Embryonic facial prominence (tissue), 1 donor: ENCODE measurements around the gene BCR.
"Not testable (repeated sequence)": the region's sequence is repeated elsewhere in the genome, so short reads cannot be mapped to it uniquely, and the experiment has no call there.

Experiments used
- DNase-seq: peaks from one replicate; pipeline ENCODE4 v3.0.0-alpha.2; 2016; ENCODE audit errors: extremely low spot score

Gene BCR

DNA sequence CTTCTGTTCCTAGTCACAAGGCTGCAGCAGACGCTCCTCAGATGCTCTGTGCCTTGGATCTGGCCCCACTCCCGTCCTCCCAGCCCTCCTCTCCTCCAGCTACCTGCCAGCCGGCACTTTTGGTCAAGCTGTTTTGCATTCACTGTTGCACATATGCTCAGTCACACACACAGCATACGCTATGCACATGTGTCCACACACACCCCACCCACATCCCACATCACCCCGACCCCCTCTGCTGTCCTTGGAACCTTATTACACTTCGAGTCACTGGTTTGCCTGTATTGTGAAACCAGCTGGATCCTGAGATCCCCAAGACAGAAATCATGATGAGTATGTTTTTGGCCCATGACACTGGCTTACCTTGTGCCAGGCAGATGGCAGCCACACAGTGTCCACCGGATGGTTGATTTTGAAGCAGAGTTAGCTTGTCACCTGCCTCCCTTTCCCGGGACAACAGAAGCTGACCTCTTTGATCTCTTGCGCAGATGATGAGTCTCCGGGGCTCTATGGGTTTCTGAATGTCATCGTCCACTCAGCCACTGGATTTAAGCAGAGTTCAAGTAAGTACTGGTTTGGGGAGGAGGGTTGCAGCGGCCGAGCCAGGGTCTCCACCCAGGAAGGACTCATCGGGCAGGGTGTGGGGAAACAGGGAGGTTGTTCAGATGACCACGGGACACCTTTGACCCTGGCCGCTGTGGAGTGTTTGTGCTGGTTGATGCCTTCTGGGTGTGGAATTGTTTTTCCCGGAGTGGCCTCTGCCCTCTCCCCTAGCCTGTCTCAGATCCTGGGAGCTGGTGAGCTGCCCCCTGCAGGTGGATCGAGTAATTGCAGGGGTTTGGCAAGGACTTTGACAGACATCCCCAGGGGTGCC, 109.8 kb downstream of the BCR start:
- DNase-seq: no peak

DNA sequence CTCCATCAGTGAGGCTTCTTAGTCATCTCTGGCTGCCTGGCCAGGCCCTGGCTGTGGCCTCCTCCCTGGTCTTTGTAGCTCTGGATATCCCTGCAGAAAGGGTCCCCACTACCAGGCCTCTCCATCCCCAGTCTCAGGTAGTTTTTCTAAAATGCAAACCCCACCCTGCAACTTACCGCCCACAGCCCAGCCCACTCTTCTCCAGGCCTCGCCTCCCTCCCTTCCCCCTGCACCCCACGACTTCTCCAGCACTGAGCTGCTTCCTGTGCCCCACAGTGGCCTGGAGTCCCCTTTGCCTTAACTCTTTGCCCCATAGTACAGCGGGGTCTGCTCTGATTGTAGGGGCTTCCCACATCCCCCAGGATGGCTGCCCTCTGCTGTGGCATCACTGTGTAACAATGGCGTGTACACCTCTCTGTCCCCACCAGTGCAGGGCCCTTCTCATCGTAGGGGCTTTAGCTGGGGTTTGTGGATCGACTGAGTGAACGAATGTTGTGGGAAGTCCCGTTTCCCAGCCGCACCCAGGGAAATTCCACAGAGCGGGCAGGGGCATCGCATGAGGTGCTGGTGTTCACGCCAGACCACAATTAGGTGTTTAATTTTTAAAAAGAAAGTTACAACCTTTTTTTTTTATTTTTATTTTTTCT, 111.6 kb downstream of the BCR start:
- DNase-seq: no peak

DNA sequence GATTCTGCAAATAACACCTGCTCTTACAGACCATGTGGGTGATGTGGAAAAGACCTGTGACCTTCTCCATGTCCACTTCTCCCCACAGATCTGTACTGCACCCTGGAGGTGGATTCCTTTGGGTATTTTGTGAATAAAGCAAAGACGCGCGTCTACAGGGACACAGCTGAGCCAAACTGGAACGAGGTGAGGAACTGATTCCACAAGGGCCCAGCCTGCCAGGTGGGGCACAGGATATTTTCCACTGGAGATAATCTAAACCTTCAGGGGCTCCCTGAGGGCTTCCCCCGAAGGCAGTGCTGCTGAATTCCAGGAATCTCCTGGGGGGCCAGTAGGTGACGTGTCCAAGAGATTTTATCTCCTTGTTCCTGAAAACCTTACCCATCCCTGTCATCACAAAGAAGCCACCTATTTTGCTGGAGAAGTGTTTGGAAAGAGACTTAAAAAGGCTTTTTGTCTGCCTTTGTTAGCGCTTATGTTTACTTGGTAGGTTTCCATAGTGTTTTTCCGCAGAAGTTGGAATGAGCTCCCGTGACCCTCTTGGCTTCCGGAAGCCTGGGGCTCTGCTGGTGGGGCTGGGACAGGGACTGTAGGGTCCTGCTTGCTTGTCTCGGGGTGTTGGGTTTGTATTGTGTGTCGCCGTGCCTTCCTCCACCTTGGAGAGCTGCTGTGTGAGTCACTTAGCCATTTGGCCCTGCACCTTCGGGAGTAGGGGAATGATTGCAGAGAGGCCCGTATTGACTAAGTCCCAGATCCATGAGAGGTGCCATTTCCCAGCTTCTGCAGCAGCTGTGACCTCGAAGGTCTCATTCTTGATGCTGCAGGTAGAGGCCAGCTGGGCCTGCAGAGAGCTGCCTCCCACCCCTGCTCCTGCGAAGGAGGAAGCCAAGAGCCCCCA, 112.4 kb downstream of the BCR start:
- no peak for DNase-seq

DNA sequence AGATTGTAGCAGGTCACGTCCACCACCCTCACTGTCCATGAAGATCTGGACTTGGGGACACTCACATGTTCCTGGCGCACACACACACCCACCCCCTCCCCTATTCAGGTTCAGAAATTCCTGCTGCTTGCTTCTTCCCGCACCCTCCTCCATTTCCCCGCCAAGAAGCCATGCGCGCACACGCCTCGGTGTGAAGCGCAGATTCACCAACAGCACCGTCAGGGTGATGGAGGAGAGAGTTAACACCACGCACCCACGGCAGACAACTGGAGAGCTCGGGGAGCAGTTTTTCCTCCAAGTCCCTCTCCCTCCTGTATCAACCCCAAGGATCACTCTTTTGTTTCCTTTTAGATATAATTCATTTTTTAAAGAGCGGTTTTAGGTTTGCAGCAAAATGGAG, 113.4 kb downstream of the BCR start:
- DNase-seq: no peak

DNA sequence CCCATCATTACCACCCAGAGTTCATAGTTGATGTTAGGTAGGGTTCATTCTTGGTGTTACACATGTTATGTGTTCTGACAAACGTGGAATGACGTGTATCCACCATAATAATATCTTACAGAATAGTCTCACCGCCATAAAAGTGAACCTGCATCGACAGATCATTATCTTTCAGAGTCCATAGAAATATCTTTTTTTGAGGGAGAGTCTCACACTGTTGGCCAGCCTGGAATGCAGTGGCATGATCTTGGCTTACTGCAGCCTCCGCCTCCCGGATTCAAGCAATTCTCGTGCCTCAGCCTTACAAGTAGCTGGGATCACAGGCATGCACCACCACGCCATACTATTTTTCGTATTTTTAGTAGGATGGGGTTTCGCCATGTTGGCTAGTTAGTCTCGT, 113.9 kb downstream of the BCR start:
- no peak for DNase-seq

DNA sequence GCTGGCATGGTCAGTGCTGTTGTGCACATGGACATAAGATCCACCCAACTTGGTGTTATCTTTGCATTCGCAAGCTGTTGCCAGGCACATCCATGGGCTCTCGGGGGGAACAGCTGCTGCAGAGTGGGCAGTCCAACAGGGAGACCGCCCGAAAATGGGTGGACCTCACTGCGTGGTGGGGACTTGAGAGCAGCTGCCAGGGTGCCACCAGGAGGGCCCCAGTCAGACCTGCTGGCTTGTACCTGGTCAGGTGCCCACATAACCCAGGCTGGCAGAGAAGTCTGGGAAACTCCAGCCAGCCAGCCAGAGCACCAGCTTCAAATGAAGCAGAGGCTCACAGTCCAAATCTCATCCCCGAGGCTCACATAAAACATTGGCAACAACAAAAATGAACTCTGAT, 120.2 kb downstream of the BCR start:
- no peak for DNase-seq

DNA sequence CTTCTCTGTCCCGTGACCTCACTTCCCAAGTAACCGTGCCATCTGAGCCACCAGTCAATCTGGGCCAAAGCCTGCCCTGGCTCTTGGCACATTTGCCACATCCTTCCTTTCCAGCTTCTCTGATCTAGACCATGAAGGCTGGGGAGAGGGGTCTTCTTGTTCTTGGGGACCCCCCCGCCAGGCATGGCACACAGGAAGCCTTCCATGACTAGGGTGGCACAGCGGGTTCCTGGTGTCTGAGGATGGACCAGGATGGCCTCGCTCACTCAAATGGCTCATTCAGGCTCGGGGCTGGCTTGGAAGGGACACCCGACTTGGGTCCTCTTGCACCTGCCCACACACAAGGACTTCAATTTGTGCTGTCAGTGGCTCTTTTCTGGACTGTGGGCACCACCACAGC, 121.3 kb downstream of the BCR start:
- no peak for DNase-seq

DNA sequence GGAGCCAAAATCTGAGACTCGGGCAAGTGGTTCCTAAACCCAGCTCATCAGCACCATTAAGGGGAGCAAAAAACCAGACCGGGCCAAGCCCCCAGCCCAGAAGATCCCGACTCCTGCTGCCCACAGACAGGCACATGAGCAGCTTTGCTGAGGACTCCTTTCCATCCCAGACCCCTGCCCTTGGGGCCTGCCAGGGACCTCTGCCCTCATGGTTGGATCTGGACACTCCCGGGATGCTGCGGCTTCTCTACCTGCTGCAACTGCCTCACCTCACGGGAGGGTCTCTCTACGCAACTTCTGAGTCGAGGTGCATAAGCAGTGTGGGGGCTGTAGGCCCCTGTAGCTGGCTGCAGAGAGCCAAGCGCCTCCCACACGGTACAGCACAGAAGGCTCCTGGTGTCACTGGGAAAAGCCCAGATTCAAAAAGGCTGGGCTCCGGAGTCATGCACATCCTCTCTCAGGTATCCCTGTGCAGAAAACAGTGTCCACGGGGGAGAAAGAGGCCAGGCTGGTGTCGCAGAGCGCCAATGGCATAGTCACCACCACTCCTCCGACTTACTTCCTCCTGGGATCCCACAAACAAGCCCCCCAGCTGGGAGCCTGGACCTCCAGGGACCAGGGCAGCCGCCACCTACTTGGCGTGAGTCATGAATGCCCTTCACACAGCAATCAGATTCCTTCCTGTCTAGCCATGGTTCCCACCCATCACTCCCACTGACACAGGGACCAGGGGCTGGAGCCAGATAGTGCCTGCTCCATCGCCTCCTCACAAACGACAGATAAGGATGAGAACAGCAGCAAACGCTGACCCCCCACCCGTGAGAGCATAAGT, 122.1 kb downstream of the BCR start:
- DNase-seq: no peak

DNA sequence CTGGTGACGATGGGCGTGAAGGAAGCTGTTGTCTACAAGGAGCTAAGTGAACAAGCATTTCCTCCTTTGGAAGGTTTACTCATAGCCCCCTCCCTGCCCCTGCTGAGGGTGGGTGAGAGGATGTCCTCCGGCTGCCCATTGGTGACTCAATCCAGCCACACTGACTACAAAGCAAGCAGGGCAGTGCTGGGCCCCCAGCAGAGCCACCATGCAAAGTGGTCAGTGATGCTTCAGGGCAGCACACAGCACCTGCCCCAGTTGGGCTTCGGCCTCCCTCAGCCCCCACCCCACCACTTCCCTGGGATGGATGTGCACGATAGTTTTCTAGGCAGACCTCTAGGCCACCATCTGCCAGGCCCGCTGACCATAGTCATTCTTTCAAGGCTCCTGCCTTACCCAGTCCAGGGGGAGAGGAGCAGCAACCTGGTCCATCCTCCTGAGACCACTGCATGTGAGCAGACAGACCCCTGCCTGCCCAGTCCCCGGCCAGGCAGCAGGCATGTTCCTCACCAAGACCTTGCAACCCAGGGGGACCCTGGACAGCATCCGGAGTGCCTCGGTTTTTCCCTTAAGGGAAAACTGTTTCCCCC, 125.1 kb downstream of the BCR start:
- no peak for DNase-seq

DNA sequence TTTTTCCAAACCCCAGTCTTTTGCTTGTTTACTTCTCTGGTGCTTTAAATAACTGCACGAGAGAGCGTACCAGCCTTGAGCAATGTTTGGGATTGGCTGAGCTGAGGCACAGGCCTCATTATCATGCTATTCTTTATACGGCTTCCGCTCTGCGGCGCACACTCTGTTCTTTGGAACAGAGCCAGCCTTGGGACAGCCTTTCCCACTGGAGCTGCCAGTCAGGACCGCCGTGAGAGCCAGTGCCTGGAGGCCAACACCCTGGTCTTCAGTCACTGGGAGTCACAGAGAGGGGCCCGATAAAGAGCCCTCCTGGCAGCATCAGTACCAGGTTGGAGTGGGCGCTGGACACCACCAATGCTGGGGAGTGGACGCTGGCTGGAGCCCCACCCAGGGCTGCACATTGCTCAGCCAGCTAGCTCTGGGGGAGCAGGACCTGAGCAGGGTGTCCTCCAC, 125.6 kb downstream of the BCR start:
- no peak for DNase-seq

DNA sequence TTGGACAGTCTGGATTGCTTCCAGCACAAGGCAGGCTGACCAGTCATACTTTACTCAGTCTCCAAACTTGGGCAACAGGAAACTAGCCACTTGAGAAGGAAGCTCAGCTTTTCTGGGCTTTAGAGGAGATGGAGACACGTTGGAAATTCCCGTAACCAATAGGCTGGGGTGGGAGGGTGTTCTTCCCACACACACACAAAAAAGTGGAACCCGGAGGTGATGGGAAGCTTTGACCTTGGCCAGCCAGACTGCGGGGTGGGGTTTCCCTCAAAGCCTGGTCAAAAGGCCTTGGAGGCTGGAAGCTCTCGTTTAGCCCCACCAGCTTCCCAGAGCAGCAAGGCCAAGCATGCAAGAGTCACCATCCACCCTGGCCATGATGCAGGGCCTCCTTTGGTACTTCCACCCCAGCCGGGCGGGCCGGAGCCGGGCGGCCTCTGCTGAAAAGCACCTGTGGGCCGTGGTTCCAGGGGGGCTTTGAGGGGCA, 126.2 kb downstream of the BCR start:
- DNase-seq: no peak

DNA sequence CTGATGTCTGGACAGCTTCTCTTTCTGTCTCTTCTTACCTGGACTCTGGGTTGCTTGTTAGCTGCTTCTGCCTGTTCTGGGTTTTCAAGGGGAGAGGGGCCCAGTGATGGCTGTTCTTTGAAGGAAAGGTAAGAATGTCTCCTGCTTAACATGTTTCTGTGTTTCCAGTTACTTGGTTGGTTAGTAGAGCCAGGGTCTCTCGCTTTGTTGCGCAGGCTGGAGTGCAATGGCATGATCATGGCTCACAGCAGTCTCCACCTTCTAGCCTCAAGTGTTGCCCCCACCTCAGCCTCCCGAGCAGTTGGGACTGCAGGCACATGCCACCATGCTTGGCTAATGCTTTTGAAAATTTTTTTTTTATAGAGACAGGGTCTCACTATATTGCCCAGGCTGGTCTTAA, 126.6 kb downstream of the BCR start:
- DNase-seq: no peak

DNA sequence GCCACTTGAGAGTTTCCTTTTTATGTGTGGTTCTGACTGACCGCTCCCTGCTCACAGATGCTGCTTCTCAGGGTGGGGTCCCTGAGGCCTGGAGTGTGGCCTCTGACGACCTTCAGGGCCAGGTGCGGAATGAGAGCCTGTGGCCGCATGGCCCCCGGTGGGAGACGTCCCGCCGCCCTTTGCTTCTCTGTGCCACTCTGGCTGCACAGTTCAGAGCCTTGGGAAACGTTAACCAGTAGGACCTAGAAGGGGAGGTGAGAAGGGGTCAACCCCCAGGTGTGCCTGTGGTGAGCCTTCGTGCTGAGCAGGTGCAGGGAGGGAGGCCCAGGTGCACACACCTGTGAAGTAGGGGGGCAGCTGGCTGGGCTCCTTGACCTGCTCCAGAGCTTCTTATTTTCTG, 127.2 kb downstream of the BCR start:
- not testable (repeated sequence) for DNase-seq

DNA sequence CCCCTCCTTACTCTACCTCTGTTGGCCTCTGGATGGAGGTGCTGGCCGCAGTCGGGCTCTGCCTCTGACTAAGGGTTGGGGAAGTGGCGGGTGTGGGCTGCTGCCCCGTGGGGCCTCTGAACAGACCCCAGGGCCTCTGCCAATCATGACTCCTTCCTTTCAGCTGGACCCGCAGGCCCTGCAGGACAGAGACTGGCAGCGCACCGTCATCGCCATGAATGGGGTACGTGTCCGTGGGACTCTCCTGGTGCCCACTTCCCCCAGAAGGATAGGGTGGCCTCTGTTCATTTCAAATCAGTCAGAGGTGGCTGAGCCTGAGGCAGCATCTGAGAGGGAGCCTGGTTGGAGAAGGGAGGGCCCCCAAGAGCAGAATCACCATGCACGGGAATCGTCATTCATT, 129.0 kb downstream of the BCR start:
- DNase-seq: not testable (repeated sequence)

DNA sequence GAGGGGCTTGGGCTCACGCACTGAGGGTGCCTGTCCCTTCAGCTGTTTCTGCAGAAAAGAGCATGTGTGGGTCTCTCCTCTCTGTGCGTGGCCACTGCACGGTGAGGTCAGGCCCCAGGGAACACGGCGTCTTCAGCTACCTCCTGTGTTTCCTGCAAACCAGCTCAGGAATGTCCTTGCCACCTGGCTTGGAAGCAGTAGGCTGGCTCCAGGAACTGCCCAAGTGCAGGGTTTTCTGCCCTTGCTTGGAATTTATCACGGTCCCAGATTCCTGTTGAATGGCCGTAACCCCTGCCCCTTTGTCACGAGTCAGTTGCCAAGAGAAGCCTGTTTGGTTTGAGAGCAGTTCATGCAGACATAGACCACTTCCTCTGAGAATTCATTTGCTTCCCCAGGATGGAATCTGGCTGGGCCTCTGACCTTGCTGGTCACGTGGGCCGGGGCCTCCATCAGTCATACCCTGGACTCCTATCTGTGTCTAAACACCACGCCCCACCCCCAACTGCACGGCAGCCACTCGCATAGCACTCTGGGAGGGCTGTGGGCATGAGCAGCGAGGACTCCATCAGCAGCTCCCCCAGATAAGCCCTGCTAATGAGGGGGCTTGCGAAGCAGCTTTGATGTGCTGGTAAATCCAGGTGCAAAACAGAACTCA, 130.3 kb downstream of the BCR start:
- not testable (repeated sequence) for DNase-seq

DNA sequence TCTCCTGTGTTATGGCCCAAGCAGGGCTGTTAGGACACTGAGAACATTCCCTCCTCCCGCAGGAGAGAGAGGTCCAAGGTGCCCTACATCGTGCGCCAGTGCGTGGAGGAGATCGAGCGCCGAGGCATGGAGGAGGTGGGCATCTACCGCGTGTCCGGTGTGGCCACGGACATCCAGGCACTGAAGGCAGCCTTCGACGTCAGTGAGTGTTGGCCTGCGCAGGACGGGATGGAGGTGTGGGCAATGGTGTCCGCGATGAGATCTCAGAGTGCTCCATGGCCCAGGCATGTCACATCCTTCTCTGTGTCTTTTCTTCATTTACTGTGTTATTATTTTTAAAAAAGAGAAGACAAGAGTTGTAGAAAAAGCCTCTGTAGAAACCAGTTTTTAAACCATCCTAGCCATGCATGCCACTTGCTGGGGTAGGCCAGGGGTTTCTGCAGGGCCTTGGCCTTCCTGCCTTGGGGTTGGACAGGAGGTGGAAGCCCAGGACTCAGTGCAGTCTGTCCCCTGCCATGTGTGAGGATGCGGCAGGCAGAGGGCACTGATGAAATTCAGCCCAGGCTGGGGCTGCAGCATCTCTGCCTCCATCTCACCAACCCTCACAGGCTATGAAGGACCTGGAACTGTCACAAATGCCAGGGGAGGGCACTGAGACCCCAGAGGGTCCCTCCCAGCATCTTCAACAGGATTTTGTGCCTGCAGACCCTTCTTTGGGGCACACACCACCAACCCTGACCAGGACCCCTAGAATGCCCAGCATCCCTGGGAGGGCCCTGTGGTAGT, 131.5 kb downstream of the BCR start:
- not testable (repeated sequence) for DNase-seq

DNA sequence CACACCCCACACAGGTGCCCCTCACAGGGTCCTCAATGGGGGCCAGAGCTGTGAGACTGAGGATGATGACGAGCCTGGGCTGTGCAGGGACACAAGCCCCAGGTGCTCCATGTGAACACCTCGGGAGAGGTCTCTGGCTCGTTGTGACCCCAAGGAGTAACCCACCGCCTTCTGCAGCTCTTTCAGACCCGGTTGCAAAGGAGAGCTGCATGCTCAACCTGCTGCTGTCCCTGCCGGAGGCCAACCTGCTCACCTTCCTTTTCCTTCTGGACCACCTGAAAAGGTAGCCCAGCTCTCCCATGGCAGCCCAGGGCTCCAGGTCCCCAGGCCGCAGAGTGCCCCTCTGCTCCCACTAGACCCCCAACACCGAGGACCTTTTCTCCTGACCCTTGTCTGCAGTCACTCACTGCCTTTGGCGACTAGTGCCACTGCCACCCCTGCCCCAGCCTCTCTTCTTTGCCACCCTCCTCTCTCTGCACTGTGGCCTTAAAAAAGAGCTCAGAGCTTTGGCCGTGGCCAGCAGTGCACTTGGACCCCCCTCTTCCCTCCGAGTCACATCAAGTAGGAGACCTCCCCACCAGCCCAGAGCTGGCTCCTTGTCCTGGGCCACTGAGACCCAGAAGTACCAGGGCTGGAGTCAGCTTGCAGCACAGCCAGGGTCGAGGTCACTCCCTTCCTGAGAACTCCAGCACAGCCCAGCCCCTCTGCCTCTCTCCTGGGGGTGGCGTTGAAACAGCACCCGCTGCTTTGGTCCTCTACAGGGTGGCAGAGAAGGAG, 133.7 kb downstream of the BCR start:
- DNase-seq: no peak

DNA sequence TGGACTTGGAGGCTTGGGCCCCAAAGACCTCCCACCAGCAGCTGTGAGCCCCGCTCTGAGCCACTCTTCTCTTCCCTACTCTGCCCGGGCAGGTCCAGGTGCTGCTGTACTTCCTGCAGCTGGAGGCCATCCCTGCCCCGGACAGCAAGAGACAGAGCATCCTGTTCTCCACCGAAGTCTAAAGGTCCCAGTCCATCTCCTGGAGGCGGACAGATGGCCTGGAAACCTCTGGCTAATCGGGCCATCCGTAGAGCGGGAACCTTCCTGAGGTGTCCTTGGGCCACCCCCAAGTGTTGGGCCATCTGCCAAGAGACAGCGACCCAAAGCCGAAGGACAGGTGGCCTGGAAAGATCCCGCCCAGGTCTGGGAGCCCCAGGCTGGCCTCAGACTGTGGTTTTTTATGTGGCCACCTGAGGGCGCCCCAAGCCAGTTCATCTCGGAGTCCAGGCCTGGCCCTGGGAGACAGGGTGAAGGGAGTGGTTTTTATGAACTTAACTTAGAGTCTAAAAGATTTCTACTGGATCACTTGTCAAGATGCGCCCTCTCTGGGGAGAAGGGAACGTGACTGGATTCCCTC, 135.1 kb downstream of the BCR start:
- no peak for DNase-seq
